MM.1S (cell line): Measurements from ENCODE around the gene LZTS3.

ENCODE experiments used
- EZH2 ChIP-seq: fragments of 300-600 bp; sonication (generic); optimal IDR thresholded peaks from 2 replicates; pipeline ENCODE3; 2017; ENCODE audit warnings: low read depth, mild to moderate bottlenecking, antibody characterized with exemption, low read length, mixed read lengths
- EZH2phosphoT487 ChIP-seq: fragments of 300-600 bp; sonication (generic); IDR thresholded peaks from 2 replicates; pipeline ENCODE4 v1.6.1; 2018; ENCODE audit warnings: antibody characterized with exemption, low read length
- TF ChIP-seq, protein P1 (sequence below): fragments of 300-600 bp; sonication (generic); IDR thresholded peaks from 2 replicates; pipeline ENCODE4 v1.5.1; 2016; ENCODE audit warnings: antibody characterized with exemption, low read length, mixed read lengths

DNA sequence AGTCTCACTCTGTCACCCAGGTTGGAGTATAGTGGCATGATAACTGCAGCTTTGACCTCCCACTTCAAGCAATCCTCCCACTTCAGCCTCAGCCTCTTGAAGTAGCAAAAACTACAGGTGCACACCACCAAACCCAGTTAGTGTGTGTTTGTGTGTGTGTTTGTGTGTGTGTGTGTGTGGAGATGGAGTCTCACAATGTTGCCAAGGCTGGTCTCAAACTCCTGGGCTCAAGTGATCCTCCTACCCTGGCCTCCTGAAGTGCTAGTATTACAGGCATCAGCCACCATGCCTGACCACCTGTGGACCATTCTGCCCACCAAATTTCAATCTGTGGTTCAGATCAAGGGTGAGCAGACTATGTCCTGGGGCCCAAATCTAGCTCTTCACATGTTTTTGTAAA is 22.4 kb downstream of the LZTS3 start:
- TF ChIP-seq EZH2 (no peak), EZH2phosphoT487 (no peak)
- TF ChIP-seq, protein P1, sequence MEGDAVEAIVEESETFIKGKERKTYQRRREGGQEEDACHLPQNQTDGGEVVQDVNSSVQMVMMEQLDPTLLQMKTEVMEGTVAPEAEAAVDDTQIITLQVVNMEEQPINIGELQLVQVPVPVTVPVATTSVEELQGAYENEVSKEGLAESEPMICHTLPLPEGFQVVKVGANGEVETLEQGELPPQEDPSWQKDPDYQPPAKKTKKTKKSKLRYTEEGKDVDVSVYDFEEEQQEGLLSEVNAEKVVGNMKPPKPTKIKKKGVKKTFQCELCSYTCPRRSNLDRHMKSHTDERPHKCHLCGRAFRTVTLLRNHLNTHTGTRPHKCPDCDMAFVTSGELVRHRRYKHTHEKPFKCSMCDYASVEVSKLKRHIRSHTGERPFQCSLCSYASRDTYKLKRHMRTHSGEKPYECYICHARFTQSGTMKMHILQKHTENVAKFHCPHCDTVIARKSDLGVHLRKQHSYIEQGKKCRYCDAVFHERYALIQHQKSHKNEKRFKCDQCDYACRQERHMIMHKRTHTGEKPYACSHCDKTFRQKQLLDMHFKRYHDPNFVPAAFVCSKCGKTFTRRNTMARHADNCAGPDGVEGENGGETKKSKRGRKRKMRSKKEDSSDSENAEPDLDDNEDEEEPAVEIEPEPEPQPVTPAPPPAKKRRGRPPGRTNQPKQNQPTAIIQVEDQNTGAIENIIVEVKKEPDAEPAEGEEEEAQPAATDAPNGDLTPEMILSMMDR = no peak
